K562 treated with DMSO at 1 percent for 48 hours (cell line): Measurements from ENCODE around the gene DNAJB13. TPM values are rescaled to one million over a fixed set of nuclear protein-coding genes. Genes with fewer than 3 reads are reported as not detected.

Experiments
- total RNA-seq: library from RNA; unstranded; fragments of 300-600 nt; gene quantifications from 2 replicates; pipeline ENCODE4 v1.2.3, GENCODE V29; 2022; ENCODE audit warnings: low replicate concordance; ENCODE audit errors: extremely low read depth

Gene DNAJB13, protein sequence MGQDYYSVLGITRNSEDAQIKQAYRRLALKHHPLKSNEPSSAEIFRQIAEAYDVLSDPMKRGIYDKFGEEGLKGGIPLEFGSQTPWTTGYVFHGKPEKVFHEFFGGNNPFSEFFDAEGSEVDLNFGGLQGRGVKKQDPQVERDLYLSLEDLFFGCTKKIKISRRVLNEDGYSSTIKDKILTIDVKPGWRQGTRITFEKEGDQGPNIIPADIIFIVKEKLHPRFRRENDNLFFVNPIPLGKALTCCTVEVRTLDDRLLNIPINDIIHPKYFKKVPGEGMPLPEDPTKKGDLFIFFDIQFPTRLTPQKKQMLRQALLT
- not detected in 2 replicates for total RNA-seq

DNA sequence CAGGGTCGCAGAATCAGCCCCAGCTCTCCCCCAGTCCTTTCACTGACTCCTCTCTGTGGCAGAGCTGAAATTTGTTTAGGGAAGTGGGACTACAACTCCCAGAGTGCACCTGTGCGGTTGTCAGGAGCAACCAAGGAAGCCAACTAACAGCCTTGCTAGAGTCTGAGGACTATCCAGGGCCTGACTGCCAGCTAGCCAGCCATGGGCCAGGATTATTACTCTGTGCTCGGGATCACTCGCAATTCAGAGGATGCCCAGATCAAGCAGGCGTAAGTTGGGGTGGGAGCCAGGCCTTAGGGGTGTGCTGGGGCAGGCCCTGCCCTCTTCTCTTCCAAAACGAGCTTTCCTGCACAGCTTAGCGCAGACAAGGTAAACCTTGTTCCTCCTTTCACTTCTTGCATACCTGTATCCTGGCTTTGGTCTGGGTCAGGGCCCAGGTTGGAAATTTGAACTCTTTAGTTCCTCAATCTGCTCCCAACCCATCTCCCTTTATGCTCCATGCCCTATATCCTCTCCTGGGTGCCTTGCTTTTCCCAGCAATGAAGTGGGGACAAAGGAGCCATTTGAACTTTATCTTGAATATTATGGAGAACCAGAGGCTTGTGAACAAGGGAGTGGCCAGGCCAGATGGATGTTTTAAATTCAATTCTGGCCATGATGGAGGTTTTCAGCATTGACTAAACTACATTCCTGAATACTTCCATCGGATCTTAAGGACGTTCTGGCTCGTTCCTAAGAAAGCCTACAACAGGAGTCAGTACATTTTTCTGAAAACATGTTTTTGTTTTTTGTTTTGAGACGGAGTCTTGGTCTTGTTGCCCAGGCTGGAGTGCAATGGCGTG is at the start of gene DNAJB13:
DNAJB13 (plus strand) TSS at position 158 of the 842 bp plus-strand sequence; CDS start at position 202, 44 bp downstream.

GRCh38 chr11:73982595-73982989 is 31.8 kb downstream of the DNAJB13 start, which contains the start of gene UCP2:
TSS of gene UCP2 (minus strand) at chr11:73982843. CDS start at chr11:73978378, 4,465 bp downstream.

DNA sequence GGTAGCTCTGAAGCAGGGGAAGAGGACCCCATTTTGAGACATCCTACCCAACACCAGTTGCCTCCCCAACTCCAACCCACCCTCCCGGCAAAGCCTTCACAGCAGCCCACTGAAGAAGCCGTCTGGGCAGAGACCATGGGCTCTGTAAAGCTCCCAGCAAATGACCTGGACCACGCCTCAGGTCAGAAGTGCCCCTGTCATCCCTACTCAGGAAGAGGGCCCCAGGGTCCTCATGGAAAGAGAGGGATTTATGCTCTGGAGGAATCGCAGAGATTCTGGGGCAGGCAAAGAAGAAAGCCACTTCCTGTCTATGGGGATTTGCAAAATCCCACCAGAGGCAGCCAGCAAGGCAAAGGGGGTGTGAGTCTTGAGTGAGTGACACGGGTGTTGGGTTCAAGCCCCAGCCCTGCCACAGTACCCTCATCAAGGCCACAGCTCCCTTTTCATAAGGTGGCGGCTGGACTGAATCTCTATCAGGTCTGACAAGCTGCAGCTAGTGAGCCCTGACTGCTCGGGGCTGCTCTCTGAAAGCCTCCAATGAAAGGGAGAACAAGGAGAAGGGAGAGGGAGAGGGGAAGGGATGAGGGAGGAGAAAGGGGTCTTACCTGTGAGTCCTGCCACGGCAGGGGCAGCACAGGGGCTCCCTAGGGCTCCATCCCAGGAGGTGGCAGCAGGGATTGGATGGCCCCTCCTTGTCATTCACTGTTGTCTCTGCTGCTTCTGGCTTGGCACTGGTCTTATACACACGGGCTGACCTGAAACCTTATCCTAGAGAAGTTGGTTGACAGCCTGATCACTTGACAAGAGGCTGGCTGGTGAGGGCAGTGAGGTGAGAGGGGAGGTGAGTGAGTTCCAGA is 57.8 kb downstream of the DNAJB13 start, which contains the start of gene UCP3:
UCP3 (minus strand) TSS at position 713 of the 857 bp plus-strand sequence. CDS start 2,043 bp downstream, outside the sequence.

Other genes starting within 250 kb of the DNAJB13 start
- not detected in 2 replicates for gene RAB6A, start 190.0 kb upstream of the DNAJB13 start, total RNA-seq
- gene MRPL48, start 163.2 kb upstream of the DNAJB13 start, total RNA-seq: not detected in 2 replicates
- not detected in 2 replicates for gene COA4, start 74.2 kb upstream of the DNAJB13 start, total RNA-seq
- gene PAAF1, start 74.0 kb upstream of the DNAJB13 start, total RNA-seq: not detected in 2 replicates
- gene UCP2, start 31.8 kb downstream of the DNAJB13 start, total RNA-seq: not detected in 2 replicates
- gene UCP3, start 58.1 kb downstream of the DNAJB13 start, total RNA-seq: not detected in 2 replicates
- gene C2CD3, start 220.0 kb downstream of the DNAJB13 start, total RNA-seq: not detected in 2 replicates
- not detected in 2 replicates for gene PPME1, start 220.3 kb downstream of the DNAJB13 start, total RNA-seq